Type B pancreatic cell (in vitro differentiated cells): ENCODE measurements around the gene CAMTA1. TPM values are rescaled to one million over a fixed set of nuclear protein-coding genes. Genes with fewer than 3 reads are reported as not detected.

Experiments
- DNase-seq: peaks from one replicate; pipeline ENCODE4 v3.0.0; 2021; ENCODE audit warnings: mixed read lengths; ENCODE audit not compliant: unreplicated experiment; ENCODE audit errors: extremely low spot score
- H3K27ac Mint-ChIP-seq: 2 replicates; pipeline ENCODE4 v1.8.0; 2021; ENCODE audit warnings: mild to moderate bottlenecking, mixed read lengths
- H3K27me3 Mint-ChIP-seq: 2 replicates; pipeline ENCODE4 v1.8.0; 2021; ENCODE audit warnings: mixed read lengths
- H3K36me3 Mint-ChIP-seq: 2 replicates; pipeline ENCODE4 v1.8.0; 2021; ENCODE audit warnings: mixed read lengths
- H3K4me1 Mint-ChIP-seq: one replicate; pipeline ENCODE4 v1.8.0; 2021; ENCODE audit warnings: mixed read lengths; ENCODE audit not compliant: unreplicated experiment
- H3K4me3 Mint-ChIP-seq: 2 replicates; pipeline ENCODE4 v1.8.0; 2021; ENCODE audit warnings: mild to moderate bottlenecking, mixed read lengths
- H3K9me3 Mint-ChIP-seq: 2 replicates; pipeline ENCODE4 v1.8.0; 2021; ENCODE audit warnings: mixed read lengths
- CTCF ChIP-seq: fragments of 200-600 bp; sonication (generic); conservative IDR thresholded peaks from 2 replicates; pipeline ENCODE4 v1.5.0; 2021; ENCODE audit warnings: antibody characterized with exemption, mild to moderate bottlenecking
- total RNA-seq: library from RNA; stranded (reverse); gene quantifications from 2 replicates; pipeline ENCODE4 v1.2.1, GENCODE V29; 2021; ENCODE audit warnings: low replicate concordance

Gene CAMTA1
- total RNA-seq, 1 donor from 2014 or later = 82.5 TPM

- H3K36me3 Mint-ChIP-seq = no peaks in the 10 kb centered on the region
- no peak overlapping the region for H3K27ac Mint-ChIP-seq
- no peak overlapping the region for H3K4me3 Mint-ChIP-seq
- TF ChIP-seq CTCF = no peak
- H3K4me1 Mint-ChIP-seq = peaks cover 6% of the 10 kb centered on the region
- peaks cover 4% of the 10 kb centered on the region for H3K27me3 Mint-ChIP-seq
- DNase-seq = no peak
- H3K9me3 Mint-ChIP-seq = no peaks in the 10 kb centered on the region
Measured at GRCh38 chr1:7356079-7356478, 570.8 kb downstream of the CAMTA1 start.

- H3K4me3 Mint-ChIP-seq = no peak overlapping the region
- peaks cover 4% of the 10 kb centered on the region for H3K27me3 Mint-ChIP-seq
- no peaks in the 10 kb centered on the region for H3K9me3 Mint-ChIP-seq
- no peaks in the 10 kb centered on the region for H3K36me3 Mint-ChIP-seq
- DNase-seq = no peak
- H3K27ac Mint-ChIP-seq = no peak overlapping the region
- TF ChIP-seq CTCF = no peak
- H3K4me1 Mint-ChIP-seq = no peaks in the 10 kb centered on the region
Measured at GRCh38 chr1:7358425-7358824, 573.2 kb downstream of the CAMTA1 start.

GRCh38 chr1:7360526-7360925 is 575.3 kb downstream of the CAMTA1 start:
- H3K36me3 Mint-ChIP-seq = no peaks in the 10 kb centered on the region
- DNase-seq = no peak
- H3K27ac Mint-ChIP-seq = no peak overlapping the region
- H3K9me3 Mint-ChIP-seq = no peaks in the 10 kb centered on the region
- H3K4me3 Mint-ChIP-seq = no peak overlapping the region
- H3K4me1 Mint-ChIP-seq = no peaks in the 10 kb centered on the region
- TF ChIP-seq CTCF = no peak
- peaks cover 6% of the 10 kb centered on the region for H3K27me3 Mint-ChIP-seq

GRCh38 chr1:7362947-7363346 is 577.7 kb downstream of the CAMTA1 start:
- Mint-ChIP-seq H3K9me3 (no peaks in the 10 kb centered on the region), H3K4me3 (no peak overlapping the region), H3K27ac (no peak overlapping the region), H3K4me1 (no peaks in the 10 kb centered on the region), H3K27me3 (peaks cover 3% of the 10 kb centered on the region), H3K36me3 (no peaks in the 10 kb centered on the region)
- no peak for DNase-seq
- no peak for TF ChIP-seq CTCF

- TF ChIP-seq CTCF = no peak
- no peaks in the 10 kb centered on the region for H3K9me3 Mint-ChIP-seq
- H3K36me3 Mint-ChIP-seq = no peaks in the 10 kb centered on the region
- no peaks in the 10 kb centered on the region for H3K4me1 Mint-ChIP-seq
- peaks cover 3% of the 10 kb centered on the region for H3K27me3 Mint-ChIP-seq
- no peak overlapping the region for H3K27ac Mint-ChIP-seq
- no peak for DNase-seq
- no peak overlapping the region for H3K4me3 Mint-ChIP-seq
Measured at GRCh38 chr1:7363450-7363849, 578.2 kb downstream of the CAMTA1 start.

GRCh38 chr1:7365706-7366105 is 580.5 kb downstream of the CAMTA1 start:
- DNase-seq = no peak
- no peak for TF ChIP-seq CTCF
- Mint-ChIP-seq H3K27ac (no peak overlapping the region), H3K4me1 (no peaks in the 10 kb centered on the region), H3K36me3 (no peaks in the 10 kb centered on the region), H3K27me3 (peaks cover 3% of the 10 kb centered on the region), H3K9me3 (no peaks in the 10 kb centered on the region), H3K4me3 (no peak overlapping the region)
